ENCODE data around the gene AHI1. TPM values are rescaled to one million over a fixed set of nuclear protein-coding genes. Genes with fewer than 3 reads are reported as not detected.

AHI1 gene
- total and polyA plus RNA-seq, 2 donors, result 8.3 to 101 TPM

- 78% methylated on average over 3 of the region's 3 CpGs for WGBS
- Histone ChIP-seq H3K4me3 (ENCODE audit: low read depth, low read length) (no peak overlapping the region), H3K36me3 (ENCODE audit: insufficient read depth) (peaks cover 3% of the 10 kb centered on the region), H3K4me1 (ENCODE audit: insufficient read depth) (no peaks in the 10 kb centered on the region), H3K27ac (ENCODE audit: low read depth) (no peak overlapping the region)
- DNase-seq (ENCODE audit: extremely low spot score), result no peak
Observed at GRCh38 chr6:135291288-135292076, 206.1 kb downstream of the AHI1 start.

- no peak overlapping the region for H3K4me3 ChIP-seq (ENCODE audit: low read depth, low read length)
- no peak overlapping the region for H3K27ac ChIP-seq (ENCODE audit: low read depth)
- 91% methylated on average over 5 of the region's 5 CpGs for WGBS
- DNase-seq (ENCODE audit: extremely low spot score), result no peak
- H3K36me3 ChIP-seq (ENCODE audit: insufficient read depth), result peaks cover 3% of the 10 kb centered on the region
- H3K4me1 ChIP-seq (ENCODE audit: insufficient read depth), result no peaks in the 10 kb centered on the region
Observed at GRCh38 chr6:135289816-135290215, 207.7 kb downstream of the AHI1 start.

- 85% methylated on average over 8 of the region's 8 CpGs for WGBS
- Histone ChIP-seq H3K4me1 (ENCODE audit: insufficient read depth) (no peaks in the 10 kb centered on the region), H3K4me3 (ENCODE audit: low read depth, low read length) (no peak overlapping the region), H3K36me3 (ENCODE audit: insufficient read depth) (peaks cover 3% of the 10 kb centered on the region), H3K27ac (ENCODE audit: low read depth) (no peak overlapping the region)
- no peak for DNase-seq (ENCODE audit: extremely low spot score)
Observed at GRCh38 chr6:135286962-135287538, 210.5 kb downstream of the AHI1 start.

GRCh38 chr6:135285165-135285564 lies 212.4 kb downstream of the AHI1 start:
- Histone ChIP-seq H3K4me3 (ENCODE audit: low read depth, low read length) (no peak overlapping the region), H3K27ac (ENCODE audit: low read depth) (no peak overlapping the region), H3K4me1 (ENCODE audit: insufficient read depth) (no peaks in the 10 kb centered on the region), H3K36me3 (ENCODE audit: insufficient read depth) (no peaks in the 10 kb centered on the region)
- WGBS, result 85% methylated on average over 2 of the region's 2 CpGs
- no peak for DNase-seq (ENCODE audit: extremely low spot score)

- 87% methylated on average over 2 of the region's 2 CpGs for WGBS
- DNase-seq (ENCODE audit: extremely low spot score), result no peak
- no peaks in the 10 kb centered on the region for H3K4me1 ChIP-seq (ENCODE audit: insufficient read depth)
Observed at GRCh38 chr6:135283926-135284325, 213.6 kb downstream of the AHI1 start.

GRCh38 chr6:135282395-135282794 lies 215.1 kb downstream of the AHI1 start:
- Histone ChIP-seq H3K4me1 (ENCODE audit: insufficient read depth) (no peaks in the 10 kb centered on the region), H3K36me3 (ENCODE audit: insufficient read depth) (no peaks in the 10 kb centered on the region), H3K4me3 (ENCODE audit: low read depth, low read length) (no peak overlapping the region), H3K27ac (ENCODE audit: low read depth) (no peak overlapping the region)
- DNase-seq (ENCODE audit: extremely low spot score), result no peak

More at GRCh38 chr6:135283926-135284325, 213.6 kb downstream of the AHI1 start:
- no peak overlapping the region for H3K4me3 ChIP-seq (ENCODE audit: low read depth, low read length)
- H3K36me3 ChIP-seq (ENCODE audit: insufficient read depth), result no peaks in the 10 kb centered on the region
- no peak overlapping the region for H3K27ac ChIP-seq (ENCODE audit: low read depth)

GRCh38 chr6:135281964-135282363 lies 215.6 kb downstream of the AHI1 start:
- 88% methylated on average over 4 of the region's 4 CpGs for WGBS
- H3K4me3 ChIP-seq (ENCODE audit: low read depth, low read length), result no peak overlapping the region
- no peak for DNase-seq (ENCODE audit: extremely low spot score)
- no peaks in the 10 kb centered on the region for H3K4me1 ChIP-seq (ENCODE audit: insufficient read depth)
- H3K36me3 ChIP-seq (ENCODE audit: insufficient read depth), result no peaks in the 10 kb centered on the region
- H3K27ac ChIP-seq (ENCODE audit: low read depth), result no peak overlapping the region

GRCh38 chr6:135281227-135281626 lies 216.3 kb downstream of the AHI1 start:
- no peak for DNase-seq (ENCODE audit: extremely low spot score)
- Histone ChIP-seq H3K4me3 (ENCODE audit: low read depth, low read length) (no peak overlapping the region), H3K4me1 (ENCODE audit: insufficient read depth) (no peaks in the 10 kb centered on the region), H3K36me3 (ENCODE audit: insufficient read depth) (no peaks in the 10 kb centered on the region), H3K27ac (ENCODE audit: low read depth) (no peak overlapping the region)
- WGBS, result 87% methylated on average over 2 of the region's 2 CpGs

GRCh38 chr6:135280375-135281136 lies 217.0 kb downstream of the AHI1 start:
- no peak for DNase-seq (ENCODE audit: extremely low spot score)
- Histone ChIP-seq H3K4me1 (ENCODE audit: insufficient read depth) (no peaks in the 10 kb centered on the region), H3K27ac (ENCODE audit: low read depth) (no peak overlapping the region), H3K4me3 (ENCODE audit: low read depth, low read length) (no peak overlapping the region), H3K36me3 (ENCODE audit: insufficient read depth) (no peaks in the 10 kb centered on the region)
- 44% methylated on average over 6 of the region's 6 CpGs for WGBS

GRCh38 chr6:135277422-135277821 lies 220.1 kb downstream of the AHI1 start:
- Histone ChIP-seq H3K36me3 (ENCODE audit: insufficient read depth) (no peaks in the 10 kb centered on the region), H3K4me3 (ENCODE audit: low read depth, low read length) (no peak overlapping the region), H3K4me1 (ENCODE audit: insufficient read depth) (no peaks in the 10 kb centered on the region), H3K27ac (ENCODE audit: low read depth) (no peak overlapping the region)
- 93% methylated on average over 6 of the region's 6 CpGs for WGBS
- no peak for DNase-seq (ENCODE audit: extremely low spot score)

- Histone ChIP-seq H3K36me3 (ENCODE audit: insufficient read depth) (no peaks in the 10 kb centered on the region), H3K27ac (ENCODE audit: low read depth) (no peak overlapping the region), H3K4me1 (ENCODE audit: insufficient read depth) (no peaks in the 10 kb centered on the region), H3K4me3 (ENCODE audit: low read depth, low read length) (no peak overlapping the region)
- DNase-seq (ENCODE audit: extremely low spot score), result no peak
- WGBS, result 28% methylated on average over 5 of the region's 5 CpGs
Observed at GRCh38 chr6:135274561-135275293, 222.8 kb downstream of the AHI1 start.

GRCh38 chr6:135271626-135272025 lies 225.9 kb downstream of the AHI1 start:
- H3K27ac ChIP-seq (ENCODE audit: low read depth), result no peak overlapping the region
- no peak for DNase-seq (ENCODE audit: extremely low spot score)
- H3K36me3 ChIP-seq (ENCODE audit: insufficient read depth), result no peaks in the 10 kb centered on the region
- WGBS, result 82% methylated on average over 6 of the region's 6 CpGs
- H3K4me1 ChIP-seq (ENCODE audit: insufficient read depth), result no peaks in the 10 kb centered on the region
- H3K4me3 ChIP-seq (ENCODE audit: low read depth, low read length), result no peak overlapping the region

- H3K27ac ChIP-seq (ENCODE audit: low read depth), result no peak overlapping the region
- 53% methylated on average over 11 of the region's 11 CpGs for WGBS
- H3K36me3 ChIP-seq (ENCODE audit: insufficient read depth), result no peaks in the 10 kb centered on the region
- H3K4me3 ChIP-seq (ENCODE audit: low read depth, low read length), result no peak overlapping the region
- H3K4me1 ChIP-seq (ENCODE audit: insufficient read depth), result no peaks in the 10 kb centered on the region
- DNase-seq (ENCODE audit: extremely low spot score), result no peak
Observed at GRCh38 chr6:135270676-135271536, 226.6 kb downstream of the AHI1 start.

All from urinary bladder (tissue), 4 donors.